Measurements from ENCODE around the gene NSG1. TPM values are rescaled to one million over a fixed set of nuclear protein-coding genes. Genes with fewer than 3 reads are reported as not detected.

Gene NSG1
- total RNA-seq, 1 donor from 2014 or later: 1.0 TPM

- Histone ChIP-seq H3K4me3 (ENCODE audit: low read length in 3 of 3) (no peak overlapping the region), H3K9ac (ENCODE audit: low read depth in 1 of 3, low read length in 3 of 3) (no peak overlapping the region), H3K36me3 (ENCODE audit: control insufficient read depth in 3 of 3, insufficient read depth in 3 of 3, low read length in 3 of 3) (peaks cover 47 to 52% (median 51%) of the 10 kb centered on the region in 3 donors), H3K27me3 (ENCODE audit: control insufficient read depth in 3 of 3, insufficient read depth in 3 of 3, low read length in 3 of 3) (no peaks in the 10 kb centered on the region), H3K27ac (ENCODE audit: low read depth, low read length) (no peak overlapping the region), H3K9me3 (ENCODE audit: control insufficient read depth in 3 of 3, low read length in 3 of 3) (no peaks in the 10 kb centered on the region), H3K4me1 (ENCODE audit: control insufficient read depth in 3 of 3, insufficient read depth in 3 of 3, low read length in 3 of 3) (no peaks in the 10 kb centered on the region)
Observed at GRCh38 chr4:4422856-4423499, 36.1 kb downstream of the NSG1 start.

DNA sequence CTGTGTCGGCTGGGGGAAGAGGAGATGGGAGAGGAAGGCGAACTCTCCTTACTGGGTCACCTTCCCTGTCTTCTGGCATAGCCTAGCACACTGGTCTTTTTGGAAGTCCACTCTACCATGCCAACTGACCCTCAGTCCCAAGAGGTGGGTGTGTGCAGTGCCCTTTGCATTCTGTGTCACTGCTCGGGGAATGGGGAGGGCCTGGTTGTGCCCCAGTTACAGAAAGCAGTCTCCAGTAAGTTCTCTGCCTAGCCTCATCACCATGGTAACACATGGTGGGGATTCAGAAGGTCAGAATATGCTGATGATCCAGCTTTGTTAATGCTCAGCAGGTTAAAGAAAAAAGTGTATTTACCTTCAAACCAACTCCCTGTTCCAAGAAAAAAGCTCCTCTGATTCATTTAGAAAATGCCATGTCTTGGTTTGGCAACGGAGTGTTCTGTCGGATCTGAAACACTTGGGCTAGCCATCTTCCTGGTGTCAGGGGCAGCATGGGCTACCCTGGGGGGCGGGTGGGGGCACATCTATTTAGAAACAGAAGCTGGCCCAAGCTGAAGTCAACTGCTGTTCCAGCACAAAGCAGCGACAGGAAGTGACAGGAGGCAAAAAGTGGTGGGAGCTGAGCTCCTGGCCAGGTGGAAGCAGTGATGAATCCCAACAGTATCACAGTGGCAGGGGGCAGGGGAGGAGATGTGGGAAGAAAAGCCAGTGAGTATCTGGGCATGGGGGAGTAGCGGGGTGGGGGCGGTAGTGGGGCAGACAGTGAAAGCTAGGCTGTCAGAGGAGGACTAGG, 37.0 kb downstream of the NSG1 start:
- Histone ChIP-seq H3K36me3 (ENCODE audit: control insufficient read depth in 3 of 3, insufficient read depth in 3 of 3, low read length in 3 of 3) (peaks cover 46 to 52% (median 46%) of the 10 kb centered on the region in 3 donors), H3K9me3 (ENCODE audit: control insufficient read depth in 3 of 3, low read length in 3 of 3) (no peaks in the 10 kb centered on the region), H3K27ac (ENCODE audit: low read depth, low read length) (no peak overlapping the region), H3K9ac (ENCODE audit: low read depth in 1 of 3, low read length in 3 of 3) (no peak overlapping the region), H3K4me3 (ENCODE audit: low read length in 3 of 3) (no peak overlapping the region), H3K4me1 (ENCODE audit: control insufficient read depth in 3 of 3, insufficient read depth in 3 of 3, low read length in 3 of 3) (no peaks in the 10 kb centered on the region), H3K27me3 (ENCODE audit: control insufficient read depth in 3 of 3, insufficient read depth in 3 of 3, low read length in 3 of 3) (no peaks in the 10 kb centered on the region)

- Histone ChIP-seq H3K9me3 (ENCODE audit: control insufficient read depth in 3 of 3, low read length in 3 of 3) (no peaks in the 10 kb centered on the region), H3K36me3 (ENCODE audit: control insufficient read depth in 3 of 3, insufficient read depth in 3 of 3, low read length in 3 of 3) (peaks cover 41 to 50% (median 42%) of the 10 kb centered on the region in 3 donors), H3K4me3 (ENCODE audit: low read length in 3 of 3) (no peak overlapping the region), H3K9ac (ENCODE audit: low read depth in 1 of 3, low read length in 3 of 3) (no peak overlapping the region), H3K4me1 (ENCODE audit: control insufficient read depth in 3 of 3, insufficient read depth in 3 of 3, low read length in 3 of 3) (no peaks in the 10 kb centered on the region), H3K27me3 (ENCODE audit: control insufficient read depth in 3 of 3, insufficient read depth in 3 of 3, low read length in 3 of 3) (no peaks in the 10 kb centered on the region), H3K27ac (ENCODE audit: low read depth, low read length) (no peak overlapping the region)
Observed at GRCh38 chr4:4424499-4425115, 37.7 kb downstream of the NSG1 start.

GRCh38 chr4:4425119-4425690, 38.3 kb downstream of the NSG1 start:
- Histone ChIP-seq H3K36me3 (ENCODE audit: control insufficient read depth in 3 of 3, insufficient read depth in 3 of 3, low read length in 3 of 3) (peaks cover 35 to 45% (median 36%) of the 10 kb centered on the region in 3 donors), H3K27ac (ENCODE audit: low read depth, low read length) (no peak overlapping the region), H3K9me3 (ENCODE audit: control insufficient read depth in 3 of 3, low read length in 3 of 3) (no peaks in the 10 kb centered on the region)

DNA sequence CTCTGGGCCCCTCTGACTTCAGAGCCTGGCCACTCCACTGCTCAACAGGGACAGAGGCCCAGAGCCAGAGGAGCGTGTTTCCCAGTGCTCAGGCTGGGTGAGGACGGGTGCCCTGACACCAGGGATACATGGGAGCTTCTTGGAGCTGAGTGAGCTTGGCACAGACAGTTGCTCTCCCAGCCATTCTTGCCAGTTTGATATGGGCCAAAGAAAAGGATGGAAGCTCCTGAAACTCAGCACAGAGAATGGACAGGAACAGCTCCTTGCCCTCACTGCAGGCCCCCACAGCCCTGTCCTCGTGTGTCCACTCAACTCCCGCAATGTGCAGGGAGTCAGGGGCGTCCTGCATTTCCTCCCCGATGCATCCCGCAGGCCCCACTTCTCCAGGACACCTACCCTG, 38.8 kb downstream of the NSG1 start:
- Histone ChIP-seq H3K36me3 (ENCODE audit: control insufficient read depth in 3 of 3, insufficient read depth in 3 of 3, low read length in 3 of 3) (peaks cover 30 to 40% (median 31%) of the 10 kb centered on the region in 3 donors), H3K4me3 (ENCODE audit: low read length in 3 of 3) (no peak overlapping the region), H3K27me3 (ENCODE audit: control insufficient read depth in 3 of 3, insufficient read depth in 3 of 3, low read length in 3 of 3) (no peaks in the 10 kb centered on the region), H3K9me3 (ENCODE audit: control insufficient read depth in 3 of 3, low read length in 3 of 3) (no peaks in the 10 kb centered on the region), H3K4me1 (ENCODE audit: control insufficient read depth in 3 of 3, insufficient read depth in 3 of 3, low read length in 3 of 3) (no peaks in the 10 kb centered on the region), H3K9ac (ENCODE audit: low read depth in 1 of 3, low read length in 3 of 3) (no peak overlapping the region), H3K27ac (ENCODE audit: low read depth, low read length) (no peak overlapping the region)

More at GRCh38 chr4:4425119-4425690, 38.3 kb downstream of the NSG1 start:
- H3K27me3 ChIP-seq (ENCODE audit: control insufficient read depth in 3 of 3, insufficient read depth in 3 of 3, low read length in 3 of 3): no peaks in the 10 kb centered on the region
- no peak overlapping the region for H3K9ac ChIP-seq (ENCODE audit: low read depth in 1 of 3, low read length in 3 of 3)
- H3K4me1 ChIP-seq (ENCODE audit: control insufficient read depth in 3 of 3, insufficient read depth in 3 of 3, low read length in 3 of 3): no peaks in the 10 kb centered on the region
- H3K4me3 ChIP-seq (ENCODE audit: low read length in 3 of 3): no peak overlapping the region

- Histone ChIP-seq H3K27me3 (ENCODE audit: control insufficient read depth in 3 of 3, insufficient read depth in 3 of 3, low read length in 3 of 3) (no peaks in the 10 kb centered on the region), H3K9ac (ENCODE audit: low read depth in 1 of 3, low read length in 3 of 3) (no peak overlapping the region), H3K4me3 (ENCODE audit: low read length in 3 of 3) (no peak overlapping the region), H3K4me1 (ENCODE audit: control insufficient read depth in 3 of 3, insufficient read depth in 3 of 3, low read length in 3 of 3) (no peaks in the 10 kb centered on the region), H3K36me3 (ENCODE audit: control insufficient read depth in 3 of 3, insufficient read depth in 3 of 3, low read length in 3 of 3) (peaks cover 26 to 32% (median 30%) of the 10 kb centered on the region in 3 donors), H3K27ac (ENCODE audit: low read depth, low read length) (no peak overlapping the region), H3K9me3 (ENCODE audit: control insufficient read depth in 3 of 3, low read length in 3 of 3) (no peaks in the 10 kb centered on the region)
Observed at GRCh38 chr4:4426511-4427120, 39.7 kb downstream of the NSG1 start.

- H3K27me3 ChIP-seq (ENCODE audit: control insufficient read depth in 3 of 3, insufficient read depth in 3 of 3, low read length in 3 of 3): no peaks in the 10 kb centered on the region
- H3K9ac ChIP-seq (ENCODE audit: low read depth in 1 of 3, low read length in 3 of 3): no peak overlapping the region
- H3K36me3 ChIP-seq (ENCODE audit: control insufficient read depth in 3 of 3, insufficient read depth in 3 of 3, low read length in 3 of 3): peaks cover 22 to 31% (median 26%) of the 10 kb centered on the region in 3 donors
- no peaks in the 10 kb centered on the region for H3K9me3 ChIP-seq (ENCODE audit: control insufficient read depth in 3 of 3, low read length in 3 of 3)
- no peaks in the 10 kb centered on the region for H3K4me1 ChIP-seq (ENCODE audit: control insufficient read depth in 3 of 3, insufficient read depth in 3 of 3, low read length in 3 of 3)
- H3K4me3 ChIP-seq (ENCODE audit: low read length in 3 of 3): no peak overlapping the region
- no peak overlapping the region for H3K27ac ChIP-seq (ENCODE audit: low read depth, low read length)
Observed at GRCh38 chr4:4427121-4427870, 40.4 kb downstream of the NSG1 start.

- H3K27ac ChIP-seq (ENCODE audit: low read depth, low read length): no peak overlapping the region
- no peaks in the 10 kb centered on the region for H3K27me3 ChIP-seq (ENCODE audit: control insufficient read depth in 3 of 3, insufficient read depth in 3 of 3, low read length in 3 of 3)
- H3K9me3 ChIP-seq (ENCODE audit: control insufficient read depth in 3 of 3, low read length in 3 of 3): no peaks in the 10 kb centered on the region
- no peaks in the 10 kb centered on the region for H3K4me1 ChIP-seq (ENCODE audit: control insufficient read depth in 3 of 3, insufficient read depth in 3 of 3, low read length in 3 of 3)
- no peak overlapping the region for H3K4me3 ChIP-seq (ENCODE audit: low read length in 3 of 3)
- H3K9ac ChIP-seq (ENCODE audit: low read depth in 1 of 3, low read length in 3 of 3): no peak overlapping the region
- H3K36me3 ChIP-seq (ENCODE audit: control insufficient read depth in 3 of 3, insufficient read depth in 3 of 3, low read length in 3 of 3): peaks cover 28 to 35% (median 31%) of the 10 kb centered on the region in 3 donors
Observed at GRCh38 chr4:4427886-4428285, 41.0 kb downstream of the NSG1 start.

Data from skeletal muscle tissue (tissue), 4 donors.